ENCODE results near the gene UBC.

GRCh38 chr12:124920353-124920935 is 6.0 kb upstream of the UBC start:
- no peak for TF ChIP-seq TSHZ2 (CRISPR knock-in tag; IDR thresholded peaks at IDR 0.05)
- TF ChIP-seq ARNTL (CRISPR knock-in tag; IDR thresholded peaks at IDR 0.05; ENCODE audit: borderline replicate concordance, low read depth), result no peak
- no peak for TF ChIP-seq CSRNP3 (CRISPR knock-in tag; IDR thresholded peaks at IDR 0.05)
- TF ChIP-seq RARB (CRISPR knock-in tag; IDR thresholded peaks at IDR 0.05), result no peak
- no peak for TF ChIP-seq CSDC2 (CRISPR knock-in tag; IDR thresholded peaks at IDR 0.05)

Data from SK-N-SH treated with all-trans-retinoic acid at 6 μM for 48 hours (cell line).